Tibial nerve (tissue), 3 donors: ENCODE results near the gene GALNT6.

Experiments
- CTCF ChIP-seq, 5 experiments: fragments of 200-600 bp in 3 of 5; fragments of 450-650 bp in 2 of 5; sonication (generic) in 3 of 5; IDR thresholded peaks; one replicate each; pipeline ENCODE4 v1.5.1; 2016 to 2019; ENCODE audit warnings: antibody characterized with exemption in 5 of 5, mild to moderate bottlenecking in 3 of 5, moderate library complexity in 2 of 5
- POLR2A ChIP-seq, 2 donors: fragments of 450-650 bp; IDR thresholded peaks; one replicate each; pipeline ENCODE4 v1.6.1; 2017; ENCODE audit warnings: antibody characterized with exemption in 2 of 2, mild to moderate bottlenecking in 2 of 2, moderate library complexity in 2 of 2

- TF ChIP-seq CTCF (IDR thresholded peaks at IDR 0.05), result no peak
- TF ChIP-seq POLR2A (IDR thresholded peaks at IDR 0.05), result no peak
These were observed 24.7 kb upstream of the GALNT6 start for GRCh38 chr12:51415931-51416330.
